IPS-20b (cell line): ENCODE data around the gene RASGRF2.

Experiments used
- H3K27ac ChIP-seq: one replicate; pipeline ENCODE4 v1.5.1; 2013; ENCODE audit warnings: low read length
- H3K27me3 ChIP-seq: 2 replicates; pipeline ENCODE4 v1.6.1; 2013; ENCODE audit warnings: mild to moderate bottlenecking, low read length, inconsistent platforms; ENCODE audit not compliant: insufficient read depth
- H3K36me3 ChIP-seq: 2 replicates; pipeline ENCODE4 v1.6.1; 2013; ENCODE audit warnings: low read depth, mild to moderate bottlenecking, inconsistent platforms, low read length, moderate library complexity; ENCODE audit not compliant: insufficient read depth
- H3K4me1 ChIP-seq: 2 replicates; pipeline ENCODE4 v1.6.1; 2013; ENCODE audit warnings: mild to moderate bottlenecking, control low read depth, inconsistent platforms, low read length, moderate library complexity; ENCODE audit not compliant: insufficient read depth
- H3K4me3 ChIP-seq: 2 replicates; pipeline ENCODE4 v1.5.1; 2013; ENCODE audit warnings: mild to moderate bottlenecking, low read length, inconsistent platforms
- H3K9ac ChIP-seq: 2 replicates; pipeline ENCODE4 v1.6.1; 2013; ENCODE audit warnings: low read depth, mild to moderate bottlenecking, inconsistent platforms, low read length, moderate library complexity
- H3K9me3 ChIP-seq: 2 replicates; pipeline ENCODE4 v1.6.1; 2013; ENCODE audit warnings: mild to moderate bottlenecking, low read depth, low read length, inconsistent platforms; ENCODE audit not compliant: insufficient read depth

RASGRF2 gene

GRCh38 chr5:81067406-81067805 lies 107.2 kb downstream of the RASGRF2 start:
- no peak overlapping the region for H3K27ac ChIP-seq
- H3K27me3 ChIP-seq, result no peaks in the 10 kb centered on the region
- peaks cover 6% of the 10 kb centered on the region for H3K4me1 ChIP-seq
- no peak overlapping the region for H3K9ac ChIP-seq
- H3K4me3 ChIP-seq, result no peak overlapping the region
- H3K36me3 ChIP-seq, result no peaks in the 10 kb centered on the region
- no peaks in the 10 kb centered on the region for H3K9me3 ChIP-seq

DNA sequence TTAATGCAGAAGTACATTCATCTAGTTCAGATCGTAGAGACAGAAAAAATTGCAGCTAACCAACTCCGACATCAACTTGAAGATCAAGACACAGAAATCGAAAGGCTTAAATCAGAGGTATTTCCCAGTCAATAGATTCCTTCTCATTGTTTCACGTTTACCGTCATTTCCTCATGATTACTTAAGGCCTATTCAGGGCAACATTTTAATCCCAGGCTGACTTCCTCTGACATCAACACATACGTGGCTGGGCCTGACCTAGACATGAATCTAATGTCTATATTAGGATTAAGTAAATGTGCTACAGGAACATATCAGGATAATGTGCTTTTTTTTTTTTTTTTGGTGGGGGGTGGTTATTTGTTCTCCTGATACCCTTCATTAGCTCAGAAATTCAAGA lies 107.9 kb downstream of the RASGRF2 start:
- H3K27ac ChIP-seq, result no peak overlapping the region
- H3K9me3 ChIP-seq, result no peaks in the 10 kb centered on the region
- H3K27me3 ChIP-seq, result no peaks in the 10 kb centered on the region
- H3K9ac ChIP-seq, result no peak overlapping the region
- H3K4me1 ChIP-seq, result peaks cover 6% of the 10 kb centered on the region
- H3K36me3 ChIP-seq, result no peaks in the 10 kb centered on the region
- no peak overlapping the region for H3K4me3 ChIP-seq

DNA sequence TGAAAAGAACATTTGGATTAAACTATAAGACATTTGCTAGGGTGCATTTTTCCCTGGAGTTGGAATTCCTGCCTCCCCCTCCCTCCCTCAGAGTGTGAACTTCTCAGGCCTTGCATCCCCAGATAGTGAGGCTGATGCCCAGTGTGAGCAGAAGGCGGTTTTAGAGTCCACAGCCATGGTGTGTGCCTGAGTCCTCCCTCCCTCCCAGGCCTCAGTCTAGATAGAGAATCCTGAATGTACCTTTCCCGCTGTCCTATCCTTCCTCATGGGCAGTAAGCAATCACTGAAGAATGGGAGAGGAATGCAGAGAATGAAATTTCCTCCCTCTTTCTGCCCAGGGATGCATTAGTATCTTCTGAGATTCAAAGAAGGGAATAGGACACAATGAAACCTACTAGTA lies 108.5 kb downstream of the RASGRF2 start:
- Histone ChIP-seq H3K4me1 (peaks cover 6% of the 10 kb centered on the region), H3K27ac (no peak overlapping the region), H3K4me3 (no peak overlapping the region), H3K9me3 (no peaks in the 10 kb centered on the region), H3K36me3 (no peaks in the 10 kb centered on the region), H3K27me3 (no peaks in the 10 kb centered on the region), H3K9ac (no peak overlapping the region)

DNA sequence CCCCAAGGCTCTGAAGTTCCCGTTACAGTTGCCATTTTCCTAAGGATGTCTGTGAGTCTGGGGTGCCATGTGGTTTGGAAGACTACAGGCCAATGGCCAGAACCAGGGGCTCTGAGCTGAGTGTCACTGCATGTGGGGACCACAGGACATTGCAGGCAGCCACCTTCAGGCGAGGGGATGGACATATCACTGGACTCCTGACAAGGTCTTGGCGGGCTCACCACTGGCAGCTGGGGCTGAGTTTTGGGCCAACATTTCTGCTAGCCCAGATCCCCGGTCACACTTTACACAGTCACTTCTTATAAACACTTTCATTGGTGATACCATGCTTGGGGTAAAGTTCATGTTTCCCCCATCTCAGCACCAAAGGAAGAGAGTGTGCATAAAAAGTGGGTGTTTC lies 109.8 kb downstream of the RASGRF2 start:
- H3K27me3 ChIP-seq, result no peaks in the 10 kb centered on the region
- no peaks in the 10 kb centered on the region for H3K36me3 ChIP-seq
- no peak overlapping the region for H3K4me3 ChIP-seq
- H3K27ac ChIP-seq, result no peak overlapping the region
- H3K9me3 ChIP-seq, result no peaks in the 10 kb centered on the region
- peaks cover 6% of the 10 kb centered on the region for H3K4me1 ChIP-seq
- no peak overlapping the region for H3K9ac ChIP-seq

- H3K27me3 ChIP-seq, result no peaks in the 10 kb centered on the region
- no peaks in the 10 kb centered on the region for H3K9me3 ChIP-seq
- no peak overlapping the region for H3K9ac ChIP-seq
- peaks cover 6% of the 10 kb centered on the region for H3K4me1 ChIP-seq
- no peak overlapping the region for H3K27ac ChIP-seq
- no peak overlapping the region for H3K4me3 ChIP-seq
- no peaks in the 10 kb centered on the region for H3K36me3 ChIP-seq
These were observed 110.5 kb downstream of the RASGRF2 start for GRCh38 chr5:81070571-81071255.

DNA sequence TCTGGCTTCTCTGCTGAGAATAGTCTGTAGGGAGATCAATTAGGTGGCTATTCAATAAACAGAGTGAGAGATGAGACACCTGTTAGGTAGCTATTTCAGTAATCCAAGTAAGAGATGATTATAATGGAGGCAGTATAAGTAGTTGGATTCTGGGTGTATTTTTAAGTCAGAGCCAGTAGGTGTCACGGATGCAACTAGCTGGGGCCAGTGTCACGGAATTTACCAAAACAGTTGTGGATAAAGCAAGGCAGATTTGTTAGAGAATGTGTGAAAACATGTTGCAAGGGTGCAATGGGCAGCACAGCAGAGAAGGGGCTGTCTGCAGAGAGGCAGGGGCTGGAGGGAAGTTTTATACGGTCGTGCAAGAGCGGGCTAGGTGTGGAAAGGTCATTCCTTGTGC lies 114.9 kb downstream of the RASGRF2 start:
- H3K27me3 ChIP-seq, result no peaks in the 10 kb centered on the region
- no peak overlapping the region for H3K27ac ChIP-seq
- no peak overlapping the region for H3K4me3 ChIP-seq
- H3K9me3 ChIP-seq, result peaks cover 5% of the 10 kb centered on the region; the same call in 1 of the 2 replicates
- H3K4me1 ChIP-seq, result no peaks in the 10 kb centered on the region
- no peaks in the 10 kb centered on the region for H3K36me3 ChIP-seq
- no peak overlapping the region for H3K9ac ChIP-seq

DNA sequence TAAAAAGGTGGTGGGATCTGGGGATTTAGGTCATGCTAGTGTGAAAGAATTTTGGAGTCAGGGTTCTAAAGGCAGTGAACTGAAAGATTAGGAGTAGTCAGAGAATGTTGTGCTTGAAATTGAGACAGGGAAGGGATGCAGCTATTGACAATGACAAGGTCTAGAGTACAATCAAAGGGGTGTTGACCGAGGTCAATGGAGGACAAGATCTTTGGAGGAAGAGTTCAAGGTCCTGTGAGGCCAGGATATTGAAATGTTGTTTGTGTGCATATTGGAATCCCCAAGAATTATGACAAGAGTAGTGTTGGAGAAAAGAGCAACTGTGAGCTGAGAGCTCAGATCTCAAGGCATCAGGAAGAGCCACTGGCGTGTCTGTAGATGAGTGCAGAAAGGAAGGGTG lies 116.9 kb downstream of the RASGRF2 start:
- H3K4me1 ChIP-seq, result no peaks in the 10 kb centered on the region
- peaks cover 5% of the 10 kb centered on the region; the same call in 1 of the 2 replicates for H3K9me3 ChIP-seq
- H3K36me3 ChIP-seq, result no peaks in the 10 kb centered on the region
- H3K27me3 ChIP-seq, result no peaks in the 10 kb centered on the region
- no peak overlapping the region for H3K4me3 ChIP-seq
- H3K9ac ChIP-seq, result no peak overlapping the region
- H3K27ac ChIP-seq, result no peak overlapping the region

DNA sequence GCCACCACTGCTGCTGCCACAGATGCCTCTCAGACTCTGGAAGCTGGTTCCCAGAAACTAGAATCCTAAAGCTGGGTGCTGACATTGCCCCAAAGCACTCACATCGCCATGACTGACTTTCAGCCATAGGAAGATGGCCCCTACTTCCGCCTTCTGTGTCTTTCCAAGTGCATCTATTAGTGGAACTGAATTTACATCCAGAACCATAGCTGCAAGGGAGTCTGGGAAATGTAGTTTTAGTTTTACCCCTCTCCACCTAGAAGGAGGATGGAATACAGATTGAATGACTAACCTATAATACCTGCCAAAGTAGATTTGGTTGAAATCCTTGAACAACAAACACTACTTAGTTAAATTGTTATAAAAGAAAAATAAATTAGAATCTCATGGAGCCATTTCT lies 118.8 kb downstream of the RASGRF2 start:
- Histone ChIP-seq H3K9me3 (peaks cover 5% of the 10 kb centered on the region; the same call in 1 of the 2 replicates), H3K4me3 (no peak overlapping the region), H3K27ac (no peak overlapping the region), H3K9ac (no peak overlapping the region), H3K4me1 (no peaks in the 10 kb centered on the region), H3K36me3 (no peaks in the 10 kb centered on the region), H3K27me3 (no peaks in the 10 kb centered on the region)

DNA sequence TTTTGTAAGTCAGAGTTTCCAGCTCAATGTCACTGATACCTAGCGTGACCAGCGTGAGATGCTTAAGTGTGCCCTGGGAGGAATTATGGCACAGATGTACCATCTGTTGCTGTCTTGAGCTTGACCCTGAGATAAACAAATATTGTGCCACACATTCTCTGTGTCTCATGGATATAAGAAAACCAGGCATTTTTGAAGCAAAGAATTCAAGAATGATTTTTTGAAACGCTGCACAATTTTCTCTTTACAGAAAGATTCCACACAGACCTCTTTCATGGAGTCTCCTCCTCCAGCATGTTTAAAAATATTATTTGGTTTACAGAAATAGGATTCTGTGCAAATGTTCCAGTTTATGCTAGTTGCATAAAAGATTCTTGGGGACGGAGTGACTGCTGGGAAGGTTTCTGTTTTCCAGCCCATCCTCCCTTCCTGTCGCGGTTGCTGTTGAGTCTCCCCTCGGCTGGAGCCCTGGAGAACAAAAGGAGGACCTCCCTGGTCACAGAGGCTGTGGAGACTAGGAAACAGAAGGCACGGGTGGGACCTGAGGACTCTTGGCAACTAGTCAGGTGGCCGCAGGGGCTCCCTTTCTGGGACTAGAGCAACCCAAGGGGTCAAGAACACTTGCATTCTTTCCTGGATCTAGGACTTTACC lies 120.8 kb downstream of the RASGRF2 start:
- Histone ChIP-seq H3K36me3 (no peaks in the 10 kb centered on the region), H3K27ac (no peak overlapping the region), H3K4me1 (no peaks in the 10 kb centered on the region), H3K27me3 (no peaks in the 10 kb centered on the region), H3K9me3 (peaks cover 5% of the 10 kb centered on the region; the same call in 1 of the 2 replicates), H3K9ac (no peak overlapping the region), H3K4me3 (no peak overlapping the region)

DNA sequence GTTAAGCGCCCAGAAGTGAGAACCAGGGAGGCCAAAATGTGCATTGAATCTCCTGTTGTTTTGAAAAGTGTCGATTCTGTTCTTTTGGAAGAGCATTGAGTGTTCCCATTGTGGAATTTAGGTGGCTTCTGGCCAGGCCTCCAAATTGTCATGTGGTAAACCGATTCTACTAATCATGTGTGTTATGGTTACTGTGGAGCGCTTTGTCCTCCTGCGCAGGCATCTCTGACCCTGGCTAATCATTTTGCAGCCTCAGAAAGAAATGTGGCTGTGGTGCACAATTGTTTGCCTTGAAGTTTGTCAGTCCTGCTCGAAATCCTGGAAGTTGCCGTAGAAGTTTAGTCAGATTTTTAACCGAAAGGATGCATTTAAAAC lies 121.3 kb downstream of the RASGRF2 start:
- no peak overlapping the region for H3K4me3 ChIP-seq
- peaks cover 5% of the 10 kb centered on the region; the same call in 1 of the 2 replicates for H3K9me3 ChIP-seq
- H3K27me3 ChIP-seq, result no peaks in the 10 kb centered on the region
- no peaks in the 10 kb centered on the region for H3K36me3 ChIP-seq
- no peak overlapping the region for H3K27ac ChIP-seq
- no peak overlapping the region for H3K9ac ChIP-seq
- no peaks in the 10 kb centered on the region for H3K4me1 ChIP-seq

DNA sequence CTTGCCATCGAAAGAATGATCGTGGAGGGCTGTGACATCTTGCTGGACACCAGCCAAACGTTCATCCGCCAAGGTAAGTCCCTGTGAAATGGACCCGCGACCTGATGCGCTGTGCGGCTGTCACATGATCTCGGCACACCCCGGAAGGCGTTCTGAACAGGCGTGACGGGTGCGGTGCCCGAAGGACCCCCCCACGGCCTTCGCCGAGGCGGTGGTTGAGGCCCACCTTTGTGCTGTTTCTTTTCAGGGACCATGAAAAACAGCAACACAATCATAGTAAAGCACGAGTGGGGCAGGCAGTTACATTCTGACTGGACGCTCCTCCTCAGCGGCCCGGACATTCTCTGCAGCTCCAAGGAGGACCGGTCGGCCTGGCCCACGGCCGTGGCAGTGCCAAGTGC lies 126.7 kb downstream of the RASGRF2 start:
- no peak overlapping the region for H3K9ac ChIP-seq
- no peaks in the 10 kb centered on the region for H3K4me1 ChIP-seq
- no peak overlapping the region for H3K27ac ChIP-seq
- no peaks in the 10 kb centered on the region for H3K36me3 ChIP-seq
- no peaks in the 10 kb centered on the region for H3K9me3 ChIP-seq
- H3K4me3 ChIP-seq, result no peak overlapping the region
- no peaks in the 10 kb centered on the region for H3K27me3 ChIP-seq

DNA sequence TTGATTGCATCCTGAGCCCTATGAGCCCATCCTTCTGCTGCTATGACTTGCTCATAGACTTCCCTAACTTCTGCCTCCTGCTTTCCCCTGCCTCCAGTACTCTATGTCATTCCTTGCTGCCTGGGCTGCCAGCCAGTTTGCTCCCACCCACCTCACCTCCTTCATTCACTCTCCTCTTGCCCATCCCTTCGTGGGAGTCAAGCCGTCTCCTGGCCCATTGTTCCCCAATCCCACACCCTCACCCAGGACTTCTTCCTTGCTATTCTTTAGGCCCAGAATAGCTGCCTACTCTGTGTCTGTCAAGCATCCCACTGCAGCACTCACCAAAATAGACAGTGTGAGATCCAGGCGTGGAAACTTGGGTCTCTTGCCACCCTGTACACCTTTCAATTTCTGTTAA lies 131.0 kb downstream of the RASGRF2 start:
- Histone ChIP-seq H3K27ac (no peak overlapping the region), H3K4me3 (no peak overlapping the region), H3K4me1 (no peaks in the 10 kb centered on the region; the same call in 1 of the 2 replicates), H3K27me3 (no peaks in the 10 kb centered on the region), H3K9me3 (no peaks in the 10 kb centered on the region), H3K36me3 (no peaks in the 10 kb centered on the region), H3K9ac (no peak overlapping the region)
